K562 (cell line): ENCODE data around the gene CCP110. TPM values are rescaled to one million over a fixed set of nuclear protein-coding genes. Genes with fewer than 3 reads are reported as not detected.

Source experiments
- ATAC-seq: fragments of 200-7000 bp; cut with Tn5 transposase; 3 replicates; pipeline ENCODE4 v1.9.1; 2020; ENCODE audit warnings: moderate library complexity
- BruUV-seq: library from RNA; stranded (reverse); fragments of 400-500 nt; replicated peaks from 2 replicates; lab custom pipeline; 2021; lab: Mats Ljungman, UMichigan
- CTCF ChIA-PET: fragments of 300-600 bp; formaldehyde crosslinking; extraction: SDS; loops from one replicate; lab custom pipeline; 2021; ENCODE audit warnings: low intra/inter-chr PET ratio; lab: Yijun Ruan, JAX
- POLR2A ChIA-PET: fragments of 300-600, 350-650 bp; sonication (Branson Sonifier 250); formaldehyde crosslinking; extraction: SDS; loops from one replicate; lab custom pipeline; 2021; ENCODE audit warnings: antibody characterized with exemption, inconsistent platforms; lab: Yijun Ruan, JAX
- DNase-seq, 4 experiments: peaks; one replicate each; pipeline versions ENCODE4 v3.0.0 to v3.0.0-alpha.2; 2011 to 2018; ENCODE audit warnings: low spot score in 3 of 4, mixed read lengths in 3 of 4; ENCODE audit errors: extremely low read depth in 1 of 4
- FAIRE-seq: peaks from 2 replicates; lab custom pipeline; 2011; peaks lifted over from hg19 to GRCh38; lab: Jason Lieb, UNC
- H2AFZ ChIP-seq: 2 replicates; pipeline ENCODE4 v1.6.0; 2011; ENCODE audit warnings: low read depth, low read length, control low read depth, inconsistent platforms
- H3K27ac ChIP-seq: fragments of 200-600 bp; 3 replicates; pipeline ENCODE4 v1.8.0; 2011; ENCODE audit warnings: low read depth, mild to moderate bottlenecking, control low read depth, inconsistent platforms, low read length, moderate library complexity, mixed read lengths; ENCODE audit errors: extremely low read depth
- H3K27me3 ChIP-seq, 2 experiments: fragments of 300-600 bp in 1 of 2; 2 replicates in 1 of 2; 3 replicates in 1 of 2; pipeline versions ENCODE4 v1.6.0 to v1.8.0; 2011; ENCODE audit warnings: inconsistent platforms in 2 of 2, low read length in 2 of 2, mild to moderate bottlenecking in 1 of 2, mixed read lengths in 1 of 2, moderate library complexity in 1 of 2; ENCODE audit not compliant: control insufficient read depth in 2 of 2, insufficient read depth in 2 of 2
- H3K36me3 ChIP-seq: fragments of 300-600 bp; 3 replicates; pipeline ENCODE4 v1.8.0; 2011; ENCODE audit warnings: mild to moderate bottlenecking, low read length, inconsistent platforms; ENCODE audit not compliant: control insufficient read depth, insufficient read depth
- H3K4me1 ChIP-seq, 2 experiments: fragments of 200-600 bp in 1 of 2; replicated peaks in 1 of 2; 2 replicates in 1 of 2; 3 replicates in 1 of 2; pipeline versions ENCODE4 v1.5.1 to v1.8.0; 2011; ENCODE audit warnings: inconsistent platforms in 2 of 2, low read length in 2 of 2, mild to moderate bottlenecking in 1 of 2, mixed read lengths in 1 of 2, moderate library complexity in 1 of 2; ENCODE audit not compliant: control insufficient read depth in 2 of 2, insufficient read depth in 2 of 2
- H3K4me2 ChIP-seq: 2 replicates; pipeline ENCODE4 v1.6.1; 2011; ENCODE audit warnings: low read length, control low read depth, inconsistent platforms, mixed read lengths; ENCODE audit not compliant: insufficient read depth
- H3K4me3 ChIP-seq: fragments of 200-600 bp; sonication (generic), shearing (Covaris generic); 2 replicates; pipeline ENCODE4 v1.5.1; 2016; ENCODE audit warnings: control low read depth, inconsistent platforms
- H3K79me2 ChIP-seq: fragments of 200-600 bp; 3 replicates; pipeline ENCODE4 v1.8.0; 2011; ENCODE audit warnings: low read length, inconsistent platforms; ENCODE audit not compliant: control insufficient read depth, insufficient read depth
- H3K9ac ChIP-seq, 2 experiments: 2 replicates each; pipeline versions ENCODE4 v1.6.0 to v1.6.1; 2011; ENCODE audit warnings: low read depth in 2 of 2, low read length in 2 of 2, control low read depth in 1 of 2, inconsistent platforms in 1 of 2, mild to moderate bottlenecking in 1 of 2, mixed read lengths in 1 of 2; ENCODE audit not compliant: insufficient read depth in 1 of 2
- H3K9me1 ChIP-seq: one replicate; pipeline ENCODE4 v1.6.0; 2011; ENCODE audit warnings: inconsistent platforms, mild to moderate bottlenecking, low read length, moderate library complexity; ENCODE audit not compliant: control insufficient read depth, insufficient read depth
- H3K9me3 ChIP-seq: replicated peaks from 2 replicates; pipeline ENCODE4 v1.5.1; 2011; ENCODE audit warnings: low read depth, low read length, inconsistent platforms; ENCODE audit not compliant: control insufficient read depth, insufficient read depth
- H4K20me1 ChIP-seq: replicated peaks from 2 replicates; pipeline ENCODE4 v1.6.1; 2011; ENCODE audit warnings: low read length, inconsistent platforms, mixed read lengths; ENCODE audit not compliant: control insufficient read depth, insufficient read depth
- ATF7 ChIP-seq: fragments of 450-650 bp; IDR thresholded peaks from 2 replicates; pipeline ENCODE4 v1.7.1; 2014; ENCODE audit warnings: mild to moderate bottlenecking, moderate library complexity
- CAMTA2 ChIP-seq: fragments of 250-450 bp; sonication (Bioruptor Pico); conservative IDR thresholded peaks from 2 replicates; pipeline ENCODE4 v1.5.1; 2022
- CBX1 ChIP-seq: sonication (generic); IDR thresholded peaks from 2 replicates; pipeline ENCODE4 v1.6.1; 2016; ENCODE audit warnings: antibody characterized with exemption, low read depth, mild to moderate bottlenecking
- CBX3 ChIP-seq, 2 experiments: IDR thresholded peaks; 1 replicate in 1 of 2; 2 replicates in 1 of 2; pipeline ENCODE4 v1.6.1; 2012; ENCODE audit warnings: inconsistent platforms in 2 of 2, low read length in 2 of 2, borderline replicate concordance in 1 of 2, control low read depth in 1 of 2
- ESRRA ChIP-seq: fragments of 450-650 bp; IDR thresholded peaks from 2 replicates; pipeline ENCODE4 v1.6.1; 2014; ENCODE audit warnings: low read depth, mild to moderate bottlenecking, moderate library complexity, borderline replicate concordance
- FOXP1 ChIP-seq: sonication (generic); formaldehyde crosslinking; IDR thresholded peaks from 2 replicates; pipeline ENCODE4 v1.8.0; 2022; ENCODE audit warnings: mild to moderate bottlenecking, missing genetic modification reagents
- HDGF ChIP-seq: fragments of 450-650 bp; IDR thresholded peaks from 2 replicates; pipeline ENCODE4 v1.6.1; 2016
- MECOM ChIP-seq: fragments of 250-450 bp; sonication (Bioruptor Pico); IDR thresholded peaks from 2 replicates; pipeline ENCODE4 v1.8.0; 2022; ENCODE audit warnings: inconsistent platforms
- MEF2A ChIP-seq: IDR thresholded peaks from 2 replicates; pipeline ENCODE4 v1.6.1; 2011; ENCODE audit warnings: low read depth, mild to moderate bottlenecking, low read length, moderate library complexity; ENCODE audit not compliant: control insufficient read depth
- MTA3 ChIP-seq: fragments of 450-650 bp; formaldehyde crosslinking; IDR thresholded peaks from 2 replicates; pipeline ENCODE4 v1.6.1; 2017; ENCODE audit warnings: mild to moderate bottlenecking, borderline replicate concordance
- POLR2AphosphoS5 ChIP-seq: IDR thresholded peaks from 2 replicates; pipeline ENCODE4 v1.6.1; 2011; ENCODE audit warnings: mild to moderate bottlenecking, low read depth, low read length, moderate library complexity; ENCODE audit not compliant: control insufficient read depth, insufficient read depth
- RB1 ChIP-seq: fragments of 450-650 bp; IDR thresholded peaks from 2 replicates; pipeline ENCODE4 v1.6.1; 2017; ENCODE audit warnings: low read depth, mild to moderate bottlenecking
- RFX1 ChIP-seq: fragments of 450-650 bp; IDR thresholded peaks from 2 replicates; pipeline ENCODE4 v1.6.1; 2016; ENCODE audit warnings: mild to moderate bottlenecking, moderate library complexity
- SMAD1 ChIP-seq: fragments of 150-350 bp; IDR thresholded peaks from 2 replicates; pipeline ENCODE4 v1.6.1; 2014; ENCODE audit warnings: low read length, low read depth; ENCODE audit not compliant: partially characterized antibody
- SP1 ChIP-seq: sonication (generic); formaldehyde crosslinking; IDR thresholded peaks from 2 replicates; pipeline ENCODE4 v1.8.1; 2022; ENCODE audit warnings: mild to moderate bottlenecking, missing genetic modification reagents
- TEAD1 ChIP-seq, 2 experiments: fragments of 450-650 bp in 1 of 2; sonication (generic) in 1 of 2; formaldehyde crosslinking; IDR thresholded peaks; 2 replicates each; pipeline versions ENCODE4 v1.4.0 to v1.8.0; 2020 to 2022; ENCODE audit warnings: mild to moderate bottlenecking in 2 of 2, missing genetic modification reagents in 1 of 2
- ZNF124 ChIP-seq: sonication (generic); formaldehyde crosslinking; IDR thresholded peaks from 2 replicates; pipeline ENCODE4 v1.8.1; 2022; ENCODE audit warnings: missing genetic modification reagents
- ZNF239 ChIP-seq: fragments of 250-450 bp; sonication (Bioruptor Pico); IDR thresholded peaks from 2 replicates; pipeline ENCODE4 v1.4.0; 2020; ENCODE audit warnings: mild to moderate bottlenecking
- WGBS: fragments of 100-300 bp; shearing (Covaris generic); methylation state at CpG from one replicate; pipeline ENCODE4 v1.1.6; 2016; ENCODE audit warnings: low coverage, mixed read lengths; ENCODE audit not compliant: insufficient coverage; ENCODE audit errors: missing lambda C conversion rate; 5-methylcytosine and 5-hydroxymethylcytosine counted together
- in situ Hi-C: fragments of 300-500 bp; cut with MboI; formaldehyde crosslinking; loops from 4 replicates; pipeline ENCODE4 v1.15.0; 2018; ENCODE audit warnings: inconsistent platforms, mixed read lengths
- intact Hi-C: fragments of 100-400 bp; cut with micrococcal nuclease; formaldehyde crosslinking; loops from 2 replicates; pipeline ENCODE4 v1.14.2; 2022
- polyA plus RNA-seq, 8 experiments: library from polyadenylated mRNA; depleted of rRNA in 4 of 8; stranded (reverse) in 5 of 8; unstranded in 3 of 8; fragments of >200 nt; fragmentation: Nextera tagmentation in 2 of 8; fragmentation: Illumina TruSeq in 1 of 8; extraction: Ambion mirVana in 2 of 8; extraction: Trizol in 1 of 8; gene quantifications; 2 replicates each; pipeline versions ENCODE4 v1.2.1 to v1.2.3, GENCODE V29; 2011 to 2014; ENCODE audit warnings: inconsistent platforms in 1 of 8, missing spikeins in 1 of 8
- total RNA-seq, 7 experiments: library from RNA; depleted of rRNA in 6 of 7; stranded (reverse); fragments of >200 nt in 6 of 7; fragmentation: Illumina TruSeq in 2 of 7; extraction: Trizol in 2 of 7; gene quantifications; 2 replicates each; pipeline versions ENCODE4 v1.2.1 to v1.2.3, GENCODE V29; 2011 to 2021; ENCODE audit warnings: low replicate concordance in 1 of 7
- TF ChIP-seq, protein P1 (sequence below): IDR thresholded peaks from 2 replicates; pipeline ENCODE4 v1.6.1; 2012; ENCODE audit warnings: low read depth, low read length, improper control_type of control experiment, borderline replicate concordance
- TF ChIP-seq, protein P2 (sequence below): fragments of 450-650 bp; formaldehyde crosslinking; conservative IDR thresholded peaks from 2 replicates; pipeline ENCODE4 v1.4.0; 2022; ENCODE audit warnings: mild to moderate bottlenecking, missing genetic modification characterization
- TF ChIP-seq, protein P3 (sequence below): sonication (generic); formaldehyde crosslinking; IDR thresholded peaks from 2 replicates; pipeline ENCODE4 v1.8.1; 2023; ENCODE audit warnings: mild to moderate bottlenecking, missing genetic modification reagents, moderate library complexity

Gene CCP110
- total and polyA plus RNA-seq, 9 of the 15 experiments (the other 6 are each of a cell fraction or from before 2014, with no cell fraction given), result 3.5 to 16.1 (median 12.1) TPM

DNA sequence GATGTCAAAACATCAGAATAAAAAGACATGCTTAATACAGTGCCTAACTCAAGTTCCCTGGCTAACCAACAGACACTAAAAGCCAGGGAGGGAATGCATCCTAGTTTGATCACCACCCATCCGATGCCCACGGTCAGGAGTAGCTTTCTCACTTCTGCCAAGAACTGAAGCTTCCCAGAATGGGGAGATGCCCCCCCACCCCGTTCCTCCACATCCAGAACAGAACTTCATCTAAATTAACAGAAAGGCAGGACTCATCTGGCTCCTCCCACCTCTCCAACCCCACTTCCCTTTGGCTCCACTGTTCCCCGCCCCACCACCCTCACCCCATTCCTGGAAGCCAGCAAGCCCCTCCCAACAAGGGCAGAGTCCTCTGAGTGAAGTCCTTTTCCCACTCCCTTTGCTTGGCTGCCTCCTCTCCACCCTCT lies 35.5 kb upstream of the CCP110 start:
- intact Hi-C loops, result loop anchor here (10.0 kb wide), 1 partner anchor 93 kb away; no protein-coding TSS in a partner anchor
- Histone ChIP-seq H3K9me3 (no peaks in the 10 kb centered on the region), H3K79me2 (peaks cover 7% of the 10 kb centered on the region; the same call in 1 of the 3 replicates), H3K36me3 (no peaks in the 10 kb centered on the region), H2AFZ (peak overlapping the region; percentile 58), H3K4me1 (peaks cover 34 to 41% of the 10 kb centered on the region in 2 experiments), H3K4me2 (peak overlapping the region; percentile 87), H4K20me1 (no peaks in the 10 kb centered on the region), H3K4me3 (peak overlapping the region; percentile 24; the same call in 1 of the 2 replicates), H3K27me3 (no peaks in the 10 kb centered on the region), H3K27ac (peak overlapping the region; percentile 94), H3K9me1 (peaks cover 2% of the 10 kb centered on the region), H3K9ac (peak overlapping the region; percentile 33 to 75; a peak in 3 of 4 replicates)
- BruUV-seq, result no TSS peak
- DNase-seq, result peak; percentile 78 to 91 (median 80)
- WGBS, result 6% methylated on average over 4 of the region's 4 CpGs
- in situ Hi-C loops, result no loop called here
- CTCF ChIA-PET, result no interaction called here
- FAIRE-seq, result no peak
- POLR2A ChIA-PET, result interaction anchor here (0.6 to 1.0 kb wide), 4 partner anchors 13 to 73 kb away, joined by 3 to 5 read pairs (median 4); partner anchors contain the start of gene VPS35L
- peak; percentile 74 for ATAC-seq
- peak; percentile 25; the same call in 1 of the 2 replicates for TF ChIP-seq ATF7
- no peak for TF ChIP-seq ESRRA
- TF ChIP-seq SP1 (CRISPR knock-in tag), result 0 out of 2 replicates have a peak, but pooled peaks have one; percentile 17
- no peak for TF ChIP-seq RB1
- TF ChIP-seq MECOM (CRISPR knock-in tag), result no peak
- TF ChIP-seq MTA3, result 0 out of 2 replicates have a peak, but pooled peaks have one; percentile 19
- TF ChIP-seq, protein P1, sequence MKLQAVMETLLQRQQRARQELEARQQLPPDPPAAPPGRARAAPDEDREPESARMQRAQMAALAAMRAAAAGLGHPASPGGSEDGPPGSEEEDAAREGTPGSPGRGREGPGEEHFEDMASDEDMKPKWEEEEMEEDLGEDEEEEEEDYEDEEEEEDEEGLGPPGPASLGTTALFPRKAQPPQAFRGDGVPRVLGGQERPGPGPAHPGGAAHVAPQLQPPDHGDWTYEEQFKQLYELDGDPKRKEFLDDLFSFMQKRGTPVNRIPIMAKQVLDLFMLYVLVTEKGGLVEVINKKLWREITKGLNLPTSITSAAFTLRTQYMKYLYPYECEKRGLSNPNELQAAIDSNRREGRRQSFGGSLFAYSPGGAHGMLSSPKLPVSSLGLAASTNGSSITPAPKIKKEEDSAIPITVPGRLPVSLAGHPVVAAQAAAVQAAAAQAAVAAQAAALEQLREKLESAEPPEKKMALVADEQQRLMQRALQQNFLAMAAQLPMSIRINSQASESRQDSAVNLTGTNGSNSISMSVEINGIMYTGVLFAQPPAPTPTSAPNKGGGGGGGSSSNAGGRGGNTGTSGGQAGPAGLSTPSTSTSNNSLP, result no peak
- TF ChIP-seq SMAD1, result no peak
- TF ChIP-seq POLR2AphosphoS5, result no peak; the same call in 1 of the 2 replicates
- TF ChIP-seq CAMTA2, result no peak
- TF ChIP-seq FOXP1 (CRISPR knock-in tag), result no peak
- no peak for TF ChIP-seq CBX1
- no peak for TF ChIP-seq ZNF239 (CRISPR knock-in tag)
- TF ChIP-seq TEAD1 (CRISPR knock-in tag; IDR thresholded peaks at IDR 0.05), result no peak
- TF ChIP-seq, protein P2, sequence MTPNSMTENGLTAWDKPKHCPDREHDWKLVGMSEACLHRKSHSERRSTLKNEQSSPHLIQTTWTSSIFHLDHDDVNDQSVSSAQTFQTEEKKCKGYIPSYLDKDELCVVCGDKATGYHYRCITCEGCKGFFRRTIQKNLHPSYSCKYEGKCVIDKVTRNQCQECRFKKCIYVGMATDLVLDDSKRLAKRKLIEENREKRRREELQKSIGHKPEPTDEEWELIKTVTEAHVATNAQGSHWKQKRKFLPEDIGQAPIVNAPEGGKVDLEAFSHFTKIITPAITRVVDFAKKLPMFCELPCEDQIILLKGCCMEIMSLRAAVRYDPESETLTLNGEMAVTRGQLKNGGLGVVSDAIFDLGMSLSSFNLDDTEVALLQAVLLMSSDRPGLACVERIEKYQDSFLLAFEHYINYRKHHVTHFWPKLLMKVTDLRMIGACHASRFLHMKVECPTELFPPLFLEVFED (CRISPR knock-in tag), result no peak
- no peak for TF ChIP-seq CBX3 (IDR thresholded peaks at IDR 0.05; ENCODE audit: borderline replicate concordance in 1 of 2, low read length in 2 of 2)
- no peak for TF ChIP-seq RFX1
- TF ChIP-seq HDGF, result no peak
- TF ChIP-seq ZNF124, result no peak
- no peak for TF ChIP-seq MEF2A
- TF ChIP-seq, protein P3, sequence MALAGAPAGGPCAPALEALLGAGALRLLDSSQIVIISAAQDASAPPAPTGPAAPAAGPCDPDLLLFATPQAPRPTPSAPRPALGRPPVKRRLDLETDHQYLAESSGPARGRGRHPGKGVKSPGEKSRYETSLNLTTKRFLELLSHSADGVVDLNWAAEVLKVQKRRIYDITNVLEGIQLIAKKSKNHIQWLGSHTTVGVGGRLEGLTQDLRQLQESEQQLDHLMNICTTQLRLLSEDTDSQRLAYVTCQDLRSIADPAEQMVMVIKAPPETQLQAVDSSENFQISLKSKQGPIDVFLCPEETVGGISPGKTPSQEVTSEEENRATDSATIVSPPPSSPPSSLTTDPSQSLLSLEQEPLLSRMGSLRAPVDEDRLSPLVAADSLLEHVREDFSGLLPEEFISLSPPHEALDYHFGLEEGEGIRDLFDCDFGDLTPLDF, result no peak
